HepG2 (cell line): Measurements from ENCODE around the gene ARF4. TPM values are rescaled to one million over a fixed set of nuclear protein-coding genes. Genes with fewer than 3 reads are reported as not detected.

ENCODE experiments used
- ADNP ChIP-seq: sonication (generic); formaldehyde crosslinking; IDR thresholded peaks from 2 replicates; pipeline ENCODE4 v1.4.0; 2020; ENCODE audit warnings: missing genetic modification reagents
- AFF4 ChIP-seq: sonication (generic); formaldehyde crosslinking; IDR thresholded peaks from 2 replicates; pipeline ENCODE4 v1.4.0; 2020; ENCODE audit warnings: missing genetic modification reagents
- HNRNPK ChIP-seq: fragments of 200-400 bp; formaldehyde crosslinking; IDR thresholded peaks from 2 replicates; pipeline ENCODE4 v1.6.1; 2018; ENCODE audit warnings: low read length, low read depth, moderate library complexity, mild to moderate bottlenecking; ENCODE audit not compliant: poor library complexity, severe bottlenecking
- HNRNPLL ChIP-seq: fragments of 200-400 bp; formaldehyde crosslinking; IDR thresholded peaks from 2 replicates; pipeline ENCODE4 v1.6.1; 2017; ENCODE audit warnings: mild to moderate bottlenecking, low read depth, low read length; ENCODE audit not compliant: poor library complexity, severe bottlenecking
- MTA3 ChIP-seq: sonication (generic); formaldehyde crosslinking; IDR thresholded peaks from 2 replicates; pipeline ENCODE4 v1.4.0; 2020; ENCODE audit warnings: missing genetic modification reagents
- RARA ChIP-seq: IDR thresholded peaks from 2 replicates; pipeline ENCODE4 v1.6.1; 2016; ENCODE audit warnings: missing genetic modification reagents, missing compliant biosample characterization
- SCMH1 ChIP-seq: sonication (generic); formaldehyde crosslinking; IDR thresholded peaks from 2 replicates; pipeline ENCODE4 v1.9.0; 2021; ENCODE audit warnings: missing genetic modification reagents, mild to moderate bottlenecking, borderline replicate concordance
- SMAD3 ChIP-seq: sonication (generic); formaldehyde crosslinking; IDR thresholded peaks from 2 replicates; pipeline ENCODE4 v1.4.0; 2020; ENCODE audit warnings: missing genetic modification reagents
- TARDBP ChIP-seq: sonication (generic); formaldehyde crosslinking; IDR thresholded peaks from 2 replicates; pipeline ENCODE4 v1.8.0; 2022; ENCODE audit warnings: mild to moderate bottlenecking, missing genetic modification reagents
- ZBED4 ChIP-seq: sonication (generic); formaldehyde crosslinking; IDR thresholded peaks from 2 replicates; pipeline ENCODE4 v1.4.0; 2020; ENCODE audit warnings: missing genetic modification reagents, borderline replicate concordance
- ZMAT5 ChIP-seq: sonication (generic); formaldehyde crosslinking; IDR thresholded peaks from 2 replicates; pipeline ENCODE4 v1.5.0; 2020; ENCODE audit warnings: mild to moderate bottlenecking, low read depth, missing genetic modification reagents, borderline replicate concordance
- ZNF232 ChIP-seq: sonication (generic); formaldehyde crosslinking; IDR thresholded peaks from 2 replicates; pipeline ENCODE4 v1.4.0; 2020; ENCODE audit warnings: missing genetic modification reagents, borderline replicate concordance
- ZNF367 ChIP-seq: sonication (generic); formaldehyde crosslinking; IDR thresholded peaks from 2 replicates; pipeline ENCODE4 v1.4.0; 2020; ENCODE audit warnings: missing genetic modification reagents, borderline replicate concordance
- ZNF432 ChIP-seq: sonication (generic); formaldehyde crosslinking; IDR thresholded peaks from 2 replicates; pipeline ENCODE4 v1.5.0; 2020; ENCODE audit warnings: missing genetic modification reagents, mild to moderate bottlenecking, borderline replicate concordance
- ZNF503 ChIP-seq: sonication (generic); formaldehyde crosslinking; IDR thresholded peaks from 2 replicates; pipeline ENCODE4 v1.4.0; 2020; ENCODE audit warnings: missing genetic modification reagents
- ZNF567 ChIP-seq: sonication (generic); formaldehyde crosslinking; IDR thresholded peaks from 2 replicates; pipeline ENCODE4 v1.8.1; 2023; ENCODE audit warnings: mild to moderate bottlenecking, missing genetic modification reagents, borderline replicate concordance
- ZNF605 ChIP-seq: sonication (generic); formaldehyde crosslinking; IDR thresholded peaks from 2 replicates; pipeline ENCODE4 v1.8.0; 2022; ENCODE audit warnings: mild to moderate bottlenecking, missing genetic modification reagents
- ZNF83 ChIP-seq: sonication (generic); formaldehyde crosslinking; IDR thresholded peaks from 2 replicates; pipeline ENCODE4 v1.4.0; 2020; ENCODE audit warnings: missing genetic modification reagents, mild to moderate bottlenecking, borderline replicate concordance
- ZNF883 ChIP-seq: sonication (generic); formaldehyde crosslinking; IDR thresholded peaks from 2 replicates; pipeline ENCODE4 v1.5.1; 2020; ENCODE audit warnings: mild to moderate bottlenecking, missing genetic modification reagents; ENCODE audit errors: not compliant biosample characterization
- polyA plus RNA-seq, 8 experiments: library from polyadenylated mRNA; depleted of rRNA in 3 of 8; stranded (reverse) in 7 of 8; unstranded in 1 of 8; fragments of >200 nt; fragmentation: Illumina TruSeq in 4 of 8; extraction: Trizol in 4 of 8; gene quantifications; 2 replicates each; pipeline versions ENCODE4 v1.2.1 to v1.2.3, GENCODE V29; 2011 to 2016; ENCODE audit warnings: low read depth in 4 of 8, missing spikeins in 1 of 8, mixed read lengths in 1 of 8; ENCODE audit not compliant: insufficient read depth in 1 of 8
- total RNA-seq, 5 experiments: library from RNA; depleted of rRNA; stranded (reverse); fragments of >200 nt; fragmentation: Illumina TruSeq; extraction: Trizol; gene quantifications; 2 replicates each; pipeline ENCODE4 v1.2.3, GENCODE V29; 2016; ENCODE audit warnings: low read depth in 1 of 5

ARF4 gene
- total and polyA plus RNA-seq, 2 of the 13 experiments (the other 11 are each of a cell fraction or from before 2014, with no cell fraction given) = 184 to 250 TPM

- TF ChIP-seq AFF4 (CRISPR knock-in tag) (no peak), TARDBP (CRISPR knock-in tag) (peak; percentile 74), ZNF883 (CRISPR knock-in tag) (no peak), ZNF432 (CRISPR knock-in tag) (no peak), SCMH1 (no peak), ZNF503 (no peak), ZMAT5 (CRISPR knock-in tag) (no peak), ZNF605 (CRISPR knock-in tag) (peak; percentile 88; the same call in 1 of the 2 replicates), ZBED4 (peak; percentile 69; the same call in 1 of the 2 replicates), HNRNPK (no peak), MTA3 (no peak), ADNP (no peak), ZNF83 (CRISPR knock-in tag) (no peak), ZNF367 (CRISPR knock-in tag) (no peak), HNRNPLL (peak; percentile 75), ZNF567 (peak; percentile 23; the same call in 1 of the 2 replicates), ZNF232 (CRISPR knock-in tag) (peak; percentile 77), SMAD3 (CRISPR knock-in tag) (no peak; the same call in 1 of the 2 replicates), RARA (CRISPR knock-in tag) (peak; percentile 38; the same call in 1 of the 2 replicates)
Measured at GRCh38 chr3:57597127-57597923, at the start of gene ARF4 (continued).
